Esophagus muscularis mucosa (tissue), 3 donors: ENCODE results near the gene CREBZF.
"Not testable (repeated sequence)": the region's sequence is repeated elsewhere in the genome, so short reads cannot be mapped to it uniquely, and the experiment has no call there.

ENCODE experiments used
- CTCF ChIP-seq, 3 experiments: fragments of 200-600 bp in 2 of 3; fragments of 450-650 bp in 1 of 3; sonication (generic) in 2 of 3; IDR thresholded peaks; one replicate each; pipeline ENCODE4 v1.5.1; 2017 to 2019; ENCODE audit warnings: antibody characterized with exemption in 3 of 3, mild to moderate bottlenecking in 2 of 3, moderate library complexity in 1 of 3
- POLR2A ChIP-seq: fragments of 450-650 bp; IDR thresholded peaks from one replicate; pipeline ENCODE4 v1.6.1; 2017; ENCODE audit warnings: antibody characterized with exemption, moderate library complexity, mild to moderate bottlenecking, low read depth
- POLR2AphosphoS5 ChIP-seq, 2 donors: sonication (generic); formaldehyde crosslinking; IDR thresholded peaks; one replicate each; pipeline ENCODE4 v1.6.1; 2017; ENCODE audit warnings: antibody characterized with exemption in 2 of 2

GRCh38 chr11:85670949-85671663 lies 6.2 kb upstream of the CREBZF start:
- not testable (repeated sequence) for TF ChIP-seq CTCF (IDR thresholded peaks at IDR 0.05); POLR2AphosphoS5 (IDR thresholded peaks at IDR 0.05); POLR2A
